GM19397 (cell line): ENCODE results near the gene CADPS.
"Not testable (repeated sequence)": the region's sequence is repeated elsewhere in the genome, so short reads cannot be mapped to it uniquely, and the experiment has no call there.

Source experiments
- ATAC-seq: cut with Tn5 transposase; IDR thresholded peaks from one replicate; pipeline ENCODE4 v1.9.1; 2021; ENCODE audit warnings: mild to moderate bottlenecking, moderate library complexity; ENCODE audit not compliant: unreplicated experiment

The CADPS gene

DNA sequence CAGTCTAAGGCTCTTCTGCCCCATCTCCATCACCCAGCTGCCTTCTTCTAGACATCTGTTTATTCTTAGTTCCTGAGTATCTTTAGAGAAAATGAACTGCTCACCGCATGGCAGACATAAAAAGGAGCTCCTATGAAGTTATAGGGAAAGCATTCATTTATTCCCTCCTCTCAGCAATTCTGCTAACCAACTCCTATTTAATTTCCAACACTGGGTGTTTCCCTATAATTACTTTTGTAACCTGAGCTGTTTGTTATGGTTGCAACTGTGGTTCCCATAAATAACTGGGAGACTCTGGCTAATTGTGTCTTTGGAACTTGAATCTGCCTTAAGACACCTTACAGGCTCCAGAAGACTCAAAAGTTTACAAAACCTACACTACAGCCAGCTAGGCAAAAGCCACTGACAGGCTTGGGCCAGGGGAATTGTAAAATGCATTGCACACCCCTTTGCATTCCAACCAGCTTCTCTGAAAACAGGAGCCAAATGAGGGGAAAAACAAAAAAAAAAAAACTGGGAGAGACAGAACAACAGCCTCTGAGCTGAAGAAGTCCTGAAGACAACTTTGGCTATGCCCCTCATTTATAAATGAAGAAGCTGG is 270.4 kb downstream of the CADPS start:
- ATAC-seq: no peak

DNA sequence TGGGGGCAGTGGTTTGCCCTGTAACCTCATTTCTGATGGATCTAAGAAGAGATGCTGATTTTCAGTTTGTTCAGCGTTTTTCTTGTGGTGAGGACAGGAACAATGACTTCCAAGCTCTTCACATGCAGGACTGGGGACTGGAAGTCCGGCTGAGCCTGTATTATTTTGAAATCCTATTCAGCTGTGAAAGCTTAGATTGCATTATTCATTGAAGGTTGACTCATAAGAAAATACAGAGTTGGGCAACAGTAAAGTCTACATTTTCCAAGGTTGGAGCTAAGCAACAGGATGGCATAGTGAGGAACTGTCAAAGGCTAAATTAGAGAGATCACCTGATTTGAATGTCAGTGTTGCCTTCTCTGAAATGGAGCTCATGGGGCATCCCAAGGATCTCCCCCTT is 270.9 kb downstream of the CADPS start:
- ATAC-seq: no peak

DNA sequence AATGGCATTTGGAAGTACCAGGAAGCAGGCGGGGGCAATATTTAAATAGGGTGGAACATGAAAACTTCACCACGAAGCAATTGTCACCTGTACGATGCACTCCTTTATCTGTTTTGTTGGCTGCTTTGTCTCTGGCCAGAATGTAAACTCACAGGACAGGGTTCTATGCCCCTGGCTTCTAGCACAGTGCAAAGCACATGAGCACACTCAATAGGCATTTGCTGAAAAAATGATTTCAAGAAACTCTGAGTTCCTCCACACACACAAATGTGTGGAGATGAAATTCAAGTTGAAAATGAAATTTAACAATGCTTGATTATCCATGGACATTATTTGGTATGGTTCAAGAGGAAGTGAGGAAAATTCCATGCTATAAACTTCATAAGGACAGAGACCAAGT is 272.2 kb downstream of the CADPS start:
- ATAC-seq: no peak

- no peak for ATAC-seq
Observed at GRCh38 chr3:62602129-62602770, 273.0 kb downstream of the CADPS start.

DNA sequence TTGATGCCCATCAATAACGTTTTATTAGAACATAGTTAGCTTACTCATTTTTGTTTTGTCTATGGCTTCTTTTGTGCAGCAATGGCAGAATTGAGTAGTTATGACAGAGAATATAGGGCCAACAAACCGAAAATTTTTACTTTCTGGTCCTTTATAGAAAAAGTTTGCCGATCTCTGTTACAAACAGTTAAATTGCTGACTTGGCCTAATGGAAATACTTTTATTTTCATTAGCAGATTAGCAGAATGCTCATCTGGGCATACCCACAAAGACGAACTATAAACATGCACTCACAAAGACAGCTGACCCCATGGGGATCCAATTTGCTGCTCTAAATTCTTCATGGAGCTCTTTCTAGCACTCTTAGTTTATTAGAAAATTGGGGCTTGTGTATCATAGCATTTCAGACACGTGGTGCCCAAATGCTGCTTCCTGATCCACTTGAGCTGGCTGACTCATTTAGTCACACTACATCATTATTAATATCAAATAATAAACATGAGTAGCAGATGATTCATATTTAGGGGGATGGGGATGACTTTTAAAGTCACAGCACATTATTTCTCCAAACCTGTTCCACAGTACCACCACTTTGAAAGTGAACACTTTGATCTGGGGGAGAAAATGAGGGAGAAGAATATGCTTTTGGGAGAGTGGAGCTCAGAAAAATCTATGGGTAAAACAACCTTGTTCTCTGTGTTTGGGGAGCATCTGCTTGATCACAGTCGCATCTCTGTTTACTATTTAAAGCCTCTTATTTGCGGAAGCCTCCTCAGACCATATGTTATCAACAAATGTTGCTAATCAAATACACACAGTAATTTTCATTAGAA is 273.8 kb downstream of the CADPS start:
- ATAC-seq: no peak

GRCh38 chr3:62600033-62600432 is 275.2 kb downstream of the CADPS start:
- no peak for ATAC-seq

GRCh38 chr3:62597491-62597890 is 277.7 kb downstream of the CADPS start:
- ATAC-seq: no peak

GRCh38 chr3:62592408-62592807 is 282.8 kb downstream of the CADPS start:
- no peak for ATAC-seq

DNA sequence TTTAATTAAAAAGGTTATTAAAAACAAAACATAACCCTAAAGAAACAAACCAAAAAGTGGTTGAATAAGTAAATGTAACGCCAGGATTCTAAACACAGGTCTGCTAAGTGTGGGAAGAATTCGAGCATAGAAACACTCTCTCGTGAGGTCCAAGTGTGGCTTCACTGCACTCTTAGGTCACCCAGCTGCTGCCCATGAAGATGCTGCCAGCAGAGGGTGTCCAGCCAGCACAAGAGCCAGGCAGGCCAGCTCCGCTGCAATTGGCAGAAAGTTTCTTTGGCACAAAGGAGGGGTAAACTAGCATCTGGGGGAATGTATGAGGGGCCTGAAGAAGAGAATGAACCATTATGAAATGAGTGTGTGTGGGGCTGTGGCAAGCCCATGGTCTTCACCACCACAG is 286.1 kb downstream of the CADPS start:
- ATAC-seq: no peak

GRCh38 chr3:62587579-62588031 is 287.6 kb downstream of the CADPS start:
- ATAC-seq: no peak

DNA sequence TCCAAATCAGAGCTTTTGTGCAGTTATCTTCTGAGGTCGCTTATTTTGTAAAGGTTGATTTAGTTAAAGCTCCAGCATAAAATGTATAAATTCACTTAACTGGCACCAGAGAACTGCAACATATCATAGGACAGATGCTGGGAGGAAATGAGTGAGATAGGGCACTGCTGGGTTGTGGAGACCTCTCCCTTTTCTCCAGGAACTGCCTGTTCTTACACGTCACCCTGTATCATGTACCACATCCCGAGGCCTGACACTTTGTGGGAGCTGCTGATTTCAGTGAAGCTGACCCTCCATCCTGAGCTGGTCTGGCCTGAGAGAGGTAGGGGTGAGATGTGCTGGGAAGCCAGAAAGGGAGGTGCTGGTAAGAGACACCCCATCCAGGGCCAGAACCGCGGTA is 288.0 kb downstream of the CADPS start:
- no peak for ATAC-seq

GRCh38 chr3:62586356-62586755 is 288.9 kb downstream of the CADPS start:
- ATAC-seq: no peak

DNA sequence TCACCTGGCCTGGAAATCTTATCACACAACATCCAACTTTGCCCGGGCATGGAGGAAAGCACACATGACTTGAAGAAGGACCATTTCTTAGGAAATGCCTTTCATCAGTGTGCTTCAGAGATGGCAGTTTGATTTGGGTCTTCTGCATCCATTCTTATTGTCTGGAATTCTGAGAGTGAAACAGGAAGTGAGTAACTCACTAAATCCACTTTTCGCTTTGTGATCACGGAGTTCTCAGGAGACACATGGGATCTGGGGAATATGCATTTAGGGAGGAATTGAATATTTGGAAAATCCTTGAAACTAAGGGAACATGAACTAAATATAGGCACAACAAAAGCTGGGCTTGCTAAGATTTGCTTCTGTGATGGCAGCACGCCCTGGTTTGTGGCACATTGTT is 289.4 kb downstream of the CADPS start:
- no peak for ATAC-seq

DNA sequence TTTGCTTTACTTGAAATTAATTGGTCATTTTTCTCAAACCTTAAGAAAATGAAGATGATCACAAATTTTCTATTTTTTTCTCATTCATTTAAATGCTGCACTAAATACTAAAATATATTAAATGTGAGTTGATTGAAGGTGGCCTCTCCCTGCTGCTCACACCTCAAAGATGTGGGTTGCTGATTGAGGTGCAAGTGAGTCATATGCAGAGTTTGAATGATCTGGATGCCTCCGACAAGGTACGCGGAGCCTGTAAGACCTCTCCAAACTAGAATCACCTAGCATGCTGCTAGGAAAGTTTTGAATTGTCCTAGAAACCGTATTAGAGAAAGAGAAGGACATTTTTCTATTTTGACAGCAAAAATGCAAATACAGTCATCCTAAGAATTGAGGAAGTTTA is 290.6 kb downstream of the CADPS start:
- no peak for ATAC-seq

DNA sequence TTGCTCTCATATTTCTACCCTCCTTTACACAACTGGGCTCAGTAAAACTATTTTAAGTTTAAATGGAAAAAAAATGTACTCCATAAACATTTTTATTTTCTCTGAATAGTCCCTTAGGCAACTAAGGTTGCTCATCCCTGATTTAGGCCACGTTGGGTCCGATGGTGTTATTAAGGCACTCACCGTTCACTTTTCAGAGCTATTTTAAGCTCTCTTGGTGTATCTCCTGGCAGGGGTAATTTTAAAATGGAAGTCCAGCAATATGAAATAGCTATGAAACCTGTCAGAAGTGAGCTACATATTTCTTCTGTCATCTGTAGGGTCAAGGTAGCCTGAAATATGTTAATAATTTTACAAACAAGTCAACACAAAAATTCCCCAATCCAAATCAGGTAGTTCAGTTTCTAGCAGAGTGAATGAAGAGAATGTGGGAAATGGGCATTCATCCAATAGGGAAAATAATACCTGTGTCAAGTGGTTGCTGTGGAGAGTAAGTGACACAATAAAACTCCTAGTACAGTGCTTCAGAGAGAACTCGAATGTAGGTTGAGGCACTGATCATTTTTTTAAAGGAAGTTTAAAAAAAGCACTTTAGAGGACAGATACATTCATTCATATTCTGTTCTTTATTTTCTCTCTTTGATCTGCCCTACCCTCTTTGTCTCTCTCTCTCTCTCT is 292.6 kb downstream of the CADPS start:
- no peak for ATAC-seq

GRCh38 chr3:62580485-62580884 is 294.7 kb downstream of the CADPS start:
- ATAC-seq: not testable (repeated sequence)

- no peak for ATAC-seq
Observed at GRCh38 chr3:62577153-62577552, 298.1 kb downstream of the CADPS start.

DNA sequence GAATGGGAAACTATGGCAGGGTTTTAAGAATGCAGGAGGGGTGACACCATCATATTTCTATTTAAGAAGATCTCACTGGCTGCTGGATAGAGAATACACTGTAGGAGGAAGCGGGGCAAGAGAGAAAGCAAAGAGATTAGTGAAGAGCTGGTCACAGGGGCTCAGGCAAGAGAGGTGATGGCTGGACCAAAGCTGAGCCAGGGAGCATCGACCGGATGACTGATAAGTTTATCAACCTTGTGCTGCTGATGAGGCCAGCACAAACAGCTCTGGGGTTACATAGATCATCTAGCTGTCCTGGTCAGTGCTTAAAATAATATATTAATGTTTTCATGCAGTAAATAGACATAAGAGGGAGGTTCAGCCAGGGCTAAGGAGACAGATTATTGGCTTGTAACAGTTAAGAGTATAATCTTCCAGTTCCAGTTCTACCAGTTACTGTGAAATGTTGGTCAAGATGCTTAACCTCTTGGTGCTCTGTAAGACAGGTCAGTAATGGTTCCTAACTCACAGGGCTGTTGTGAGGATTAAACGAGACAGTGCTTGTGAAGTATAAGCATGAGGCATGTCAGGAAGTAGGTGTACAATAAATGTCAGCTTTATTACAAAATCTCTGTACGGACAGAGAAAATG is 300.8 kb downstream of the CADPS start:
- no peak for ATAC-seq

GRCh38 chr3:62571916-62572315 is 303.3 kb downstream of the CADPS start:
- no peak for ATAC-seq

- no peak for ATAC-seq
Observed at GRCh38 chr3:62570888-62571287, 304.3 kb downstream of the CADPS start.

DNA sequence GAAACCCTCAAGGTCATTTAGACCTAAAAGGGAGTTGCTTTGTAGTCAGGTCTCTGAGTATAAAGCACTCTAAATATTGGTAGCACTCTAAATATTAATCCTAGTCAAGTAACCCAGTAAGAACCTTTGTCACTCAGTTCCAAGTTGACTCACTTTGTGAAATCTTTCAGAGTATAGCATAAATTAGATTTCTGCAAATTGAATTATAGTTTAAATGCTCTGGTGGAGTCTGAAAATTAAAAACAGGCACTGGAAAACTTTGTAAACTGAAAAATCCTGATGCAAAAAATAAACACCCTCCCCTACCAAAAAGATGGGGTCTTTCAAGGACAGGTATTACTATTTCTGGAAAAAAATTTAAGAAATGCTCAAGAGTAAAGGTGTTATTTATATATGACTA is 305.6 kb downstream of the CADPS start:
- ATAC-seq: no peak
